ENCODE measurements around the gene CLIC1.

GRCh38 chr6:31733734-31734133 lies 2.6 kb downstream of the CLIC1 start:
- TF ChIP-seq POLR2A (IDR thresholded peaks at IDR 0.05), result no peak
- no peak for TF ChIP-seq CTCF (IDR thresholded peaks at IDR 0.05)

Measured in breast epithelium (tissue), 3 donors.